Measurements from ENCODE around the gene NLRP9.

The NLRP9 gene

GRCh38 chr19:55673465-55673864, 64.7 kb downstream of the NLRP9 start:
- no peak for DNase-seq (ENCODE audit: low spot score)

- DNase-seq (ENCODE audit: low spot score), result no peak
These were observed 65.8 kb downstream of the NLRP9 start for GRCh38 chr19:55672418-55672817.

GRCh38 chr19:55671054-55671378, 67.2 kb downstream of the NLRP9 start:
- DNase-seq (ENCODE audit: low spot score), result no peak

GRCh38 chr19:55670280-55671053, 67.7 kb downstream of the NLRP9 start:
- no peak for DNase-seq (ENCODE audit: low spot score)

- DNase-seq (ENCODE audit: low spot score), result no peak
These were observed 68.6 kb downstream of the NLRP9 start for GRCh38 chr19:55669418-55670279.

GRCh38 chr19:55668603-55669348, 69.4 kb downstream of the NLRP9 start:
- DNase-seq (ENCODE audit: low spot score), result no peak

- DNase-seq (ENCODE audit: low spot score), result no peak
These were observed 70.2 kb downstream of the NLRP9 start for GRCh38 chr19:55667958-55668357.

- DNase-seq (ENCODE audit: low spot score), result no peak
These were observed 70.7 kb downstream of the NLRP9 start for GRCh38 chr19:55667511-55667910.

- no peak for DNase-seq (ENCODE audit: low spot score)
These were observed 71.2 kb downstream of the NLRP9 start for GRCh38 chr19:55667006-55667381.

- DNase-seq (ENCODE audit: low spot score), result no peak
These were observed 71.7 kb downstream of the NLRP9 start for GRCh38 chr19:55666343-55667005.

GRCh38 chr19:55663846-55664536, 74.2 kb downstream of the NLRP9 start:
- DNase-seq (ENCODE audit: low spot score), result no peak

GRCh38 chr19:55661826-55662225, 76.4 kb downstream of the NLRP9 start:
- DNase-seq (ENCODE audit: low spot score), result no peak

GRCh38 chr19:55660991-55661390, 77.2 kb downstream of the NLRP9 start:
- no peak for DNase-seq (ENCODE audit: low spot score)

- no peak for DNase-seq (ENCODE audit: low spot score)
These were observed 77.8 kb downstream of the NLRP9 start for GRCh38 chr19:55660404-55660803.

- no peak for DNase-seq (ENCODE audit: low spot score)
These were observed 78.4 kb downstream of the NLRP9 start for GRCh38 chr19:55659822-55660221.

- DNase-seq (ENCODE audit: low spot score), result no peak
These were observed 79.2 kb downstream of the NLRP9 start for GRCh38 chr19:55658846-55659459.

Measured in globus pallidus (tissue), 1 donor.